HepG2 (cell line): ENCODE measurements around the gene CD40. TPM values are rescaled to one million over a fixed set of nuclear protein-coding genes. Genes with fewer than 3 reads are reported as not detected.

Experiments used
- ARID5B ChIP-seq: IDR thresholded peaks from 2 replicates; pipeline ENCODE4 v1.4.0; 2020; ENCODE audit warnings: mild to moderate bottlenecking, missing genetic modification reagents
- IRF9 ChIP-seq: sonication (generic); formaldehyde crosslinking; IDR thresholded peaks from 2 replicates; pipeline ENCODE4 v1.8.0; 2022; ENCODE audit warnings: missing genetic modification reagents, mild to moderate bottlenecking, borderline replicate concordance
- JUND ChIP-seq: sonication (generic); formaldehyde crosslinking; IDR thresholded peaks from 2 replicates; pipeline ENCODE4 v1.8.0; 2022; ENCODE audit warnings: mild to moderate bottlenecking, missing genetic modification reagents
- KDM5B ChIP-seq: sonication (generic); formaldehyde crosslinking; IDR thresholded peaks from 2 replicates; pipeline ENCODE4 v1.4.0; 2020; ENCODE audit warnings: missing genetic modification reagents, mild to moderate bottlenecking, borderline replicate concordance
- MED1 ChIP-seq: sonication (generic); formaldehyde crosslinking; IDR thresholded peaks from 2 replicates; pipeline ENCODE4 v1.4.0; 2020; ENCODE audit warnings: missing genetic modification reagents
- PHF20 ChIP-seq: sonication (generic); formaldehyde crosslinking; IDR thresholded peaks from 2 replicates; pipeline ENCODE4 v1.5.0; 2020; ENCODE audit warnings: mild to moderate bottlenecking, missing genetic modification reagents
- PLSCR1 ChIP-seq: sonication (generic); formaldehyde crosslinking; IDR thresholded peaks from 2 replicates; pipeline ENCODE4 v1.5.0; 2020; ENCODE audit warnings: missing genetic modification reagents, mild to moderate bottlenecking, borderline replicate concordance
- POLR2G ChIP-seq: fragments of 200-400 bp; formaldehyde crosslinking; IDR thresholded peaks from 2 replicates; pipeline ENCODE4 v1.6.1; 2018; ENCODE audit warnings: mild to moderate bottlenecking, low read depth, low read length, moderate library complexity
- RAD21 ChIP-seq: fragments of 450-650 bp; formaldehyde crosslinking; IDR thresholded peaks from 2 replicates; pipeline ENCODE4 v1.5.0; 2020; ENCODE audit warnings: mild to moderate bottlenecking
- RFXANK ChIP-seq: IDR thresholded peaks from 2 replicates; pipeline ENCODE4 v1.6.1; 2016
- SIN3A ChIP-seq: IDR thresholded peaks from 2 replicates; pipeline ENCODE4 v1.6.1; 2011; ENCODE audit warnings: low read depth, mild to moderate bottlenecking, control low read depth, low read length, borderline replicate concordance
- SOX5 ChIP-seq: IDR thresholded peaks from 2 replicates; pipeline ENCODE4 v1.6.1; 2016; ENCODE audit warnings: borderline replicate concordance
- TBX2 ChIP-seq: sonication (generic); formaldehyde crosslinking; IDR thresholded peaks from 2 replicates; pipeline ENCODE4 v1.5.0; 2020; ENCODE audit warnings: missing genetic modification reagents, mild to moderate bottlenecking, borderline replicate concordance
- ZNF274 ChIP-seq: sonication (generic); formaldehyde crosslinking; IDR thresholded peaks from 2 replicates; pipeline ENCODE4 v1.5.1; 2020; ENCODE audit warnings: mild to moderate bottlenecking, missing genetic modification reagents
- ZNF484 ChIP-seq: sonication (generic); formaldehyde crosslinking; IDR thresholded peaks from 2 replicates; pipeline ENCODE4 v1.5.1; 2020; ENCODE audit warnings: mild to moderate bottlenecking, low read depth, missing genetic modification reagents, borderline replicate concordance
- ZNF816 ChIP-seq: sonication (generic); formaldehyde crosslinking; IDR thresholded peaks from 2 replicates; pipeline ENCODE4 v1.8.0; 2022; ENCODE audit warnings: missing genetic modification reagents, mild to moderate bottlenecking, borderline replicate concordance
- ZNF883 ChIP-seq: sonication (generic); formaldehyde crosslinking; IDR thresholded peaks from 2 replicates; pipeline ENCODE4 v1.5.1; 2020; ENCODE audit warnings: mild to moderate bottlenecking, missing genetic modification reagents; ENCODE audit errors: not compliant biosample characterization
- polyA plus RNA-seq, 8 experiments: library from polyadenylated mRNA; depleted of rRNA in 3 of 8; stranded (reverse) in 7 of 8; unstranded in 1 of 8; fragments of >200 nt; fragmentation: Illumina TruSeq in 4 of 8; extraction: Trizol in 4 of 8; gene quantifications; 2 replicates each; pipeline versions ENCODE4 v1.2.1 to v1.2.3, GENCODE V29; 2011 to 2016; ENCODE audit warnings: low read depth in 4 of 8, missing spikeins in 1 of 8, mixed read lengths in 1 of 8; ENCODE audit not compliant: insufficient read depth in 1 of 8
- total RNA-seq, 5 experiments: library from RNA; depleted of rRNA; stranded (reverse); fragments of >200 nt; fragmentation: Illumina TruSeq; extraction: Trizol; gene quantifications; 2 replicates each; pipeline ENCODE4 v1.2.3, GENCODE V29; 2016; ENCODE audit warnings: low read depth in 1 of 5
- TF ChIP-seq, protein P1 (sequence below): sonication (generic); formaldehyde crosslinking; IDR thresholded peaks from 2 replicates; pipeline ENCODE4 v1.4.0; 2020; ENCODE audit warnings: mild to moderate bottlenecking, low read depth, missing genetic modification reagents
- TF ChIP-seq, protein P2 (sequence below): sonication (generic); formaldehyde crosslinking; IDR thresholded peaks from 2 replicates; pipeline ENCODE4 v1.5.0; 2020; ENCODE audit warnings: mild to moderate bottlenecking, missing genetic modification reagents
- TF ChIP-seq, protein P3 (sequence below): sonication (generic); formaldehyde crosslinking; IDR thresholded peaks from 2 replicates; pipeline ENCODE4 v1.4.0; 2020; ENCODE audit warnings: missing genetic modification reagents; ENCODE audit errors: not compliant biosample characterization

Gene CD40
- total and polyA plus RNA-seq, 2 of the 13 experiments (the other 11 are each of a cell fraction or from before 2014, with no cell fraction given): 4.6 to 13.4 TPM

- TF ChIP-seq MED1 (CRISPR knock-in tag) (no peak), ZNF816 (CRISPR knock-in tag) (no peak), ZNF883 (peak; percentile 63), KDM5B (CRISPR knock-in tag) (no peak; the same call in 1 of the 2 replicates), IRF9 (no peak), SIN3A (no peak), ZNF274 (peak; percentile 20; the same call in 1 of the 2 replicates), RAD21 (CRISPR knock-in tag) (peak; percentile 98), ZNF484 (CRISPR knock-in tag) (no peak), JUND (no peak), POLR2G (no peak), ARID5B (CRISPR knock-in tag) (0 out of 2 replicates have a peak, but pooled peaks have one; percentile 17), RFXANK (CRISPR knock-in tag) (no peak), PHF20 (CRISPR knock-in tag) (0 out of 2 replicates have a peak, but pooled peaks have one; percentile 23), SOX5 (CRISPR knock-in tag) (no peak), TBX2 (CRISPR knock-in tag) (no peak), PLSCR1 (CRISPR knock-in tag) (no peak)
- TF ChIP-seq, protein P1, sequence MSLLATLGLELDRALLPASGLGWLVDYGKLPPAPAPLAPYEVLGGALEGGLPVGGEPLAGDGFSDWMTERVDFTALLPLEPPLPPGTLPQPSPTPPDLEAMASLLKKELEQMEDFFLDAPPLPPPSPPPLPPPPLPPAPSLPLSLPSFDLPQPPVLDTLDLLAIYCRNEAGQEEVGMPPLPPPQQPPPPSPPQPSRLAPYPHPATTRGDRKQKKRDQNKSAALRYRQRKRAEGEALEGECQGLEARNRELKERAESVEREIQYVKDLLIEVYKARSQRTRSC (CRISPR knock-in tag): no peak
- TF ChIP-seq, protein P2, sequence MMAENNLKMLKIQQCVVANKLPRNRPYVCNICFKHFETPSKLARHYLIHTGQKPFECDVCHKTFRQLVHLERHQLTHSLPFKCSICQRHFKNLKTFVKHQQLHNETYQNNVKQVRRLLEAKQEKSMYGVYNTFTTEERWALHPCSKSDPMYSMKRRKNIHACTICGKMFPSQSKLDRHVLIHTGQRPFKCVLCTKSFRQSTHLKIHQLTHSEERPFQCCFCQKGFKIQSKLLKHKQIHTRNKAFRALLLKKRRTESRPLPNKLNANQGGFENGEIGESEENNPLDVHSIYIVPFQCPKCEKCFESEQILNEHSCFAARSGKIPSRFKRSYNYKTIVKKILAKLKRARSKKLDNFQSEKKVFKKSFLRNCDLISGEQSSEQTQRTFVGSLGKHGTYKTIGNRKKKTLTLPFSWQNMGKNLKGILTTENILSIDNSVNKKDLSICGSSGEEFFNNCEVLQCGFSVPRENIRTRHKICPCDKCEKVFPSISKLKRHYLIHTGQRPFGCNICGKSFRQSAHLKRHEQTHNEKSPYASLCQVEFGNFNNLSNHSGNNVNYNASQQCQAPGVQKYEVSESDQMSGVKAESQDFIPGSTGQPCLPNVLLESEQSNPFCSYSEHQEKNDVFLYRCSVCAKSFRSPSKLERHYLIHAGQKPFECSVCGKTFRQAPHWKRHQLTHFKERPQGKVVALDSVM: no peak
- TF ChIP-seq, protein P3, sequence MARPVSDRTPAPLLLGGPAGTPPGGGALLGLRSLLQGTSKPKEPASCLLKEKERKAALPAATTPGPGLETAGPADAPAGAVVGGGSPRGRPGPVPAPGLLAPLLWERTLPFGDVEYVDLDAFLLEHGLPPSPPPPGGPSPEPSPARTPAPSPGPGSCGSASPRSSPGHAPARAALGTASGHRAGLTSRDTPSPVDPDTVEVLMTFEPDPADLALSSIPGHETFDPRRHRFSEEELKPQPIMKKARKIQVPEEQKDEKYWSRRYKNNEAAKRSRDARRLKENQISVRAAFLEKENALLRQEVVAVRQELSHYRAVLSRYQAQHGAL (CRISPR knock-in tag): no peak
Measured at GRCh38 chr20:46132705-46133120, 14.6 kb downstream of the CD40 start (continued).
